CD4-positive, alpha-beta T cell (primary cell): ENCODE results near the gene GATD1. TPM values are rescaled to one million over a fixed set of nuclear protein-coding genes. Genes with fewer than 3 reads are reported as not detected.

Experiments
- ATAC-seq: fragments of 200-7000 bp; cut with Tn5 transposase; one replicate; pipeline ENCODE4 v1.10.0; 2022; ENCODE audit warnings: mild to moderate bottlenecking; ENCODE audit not compliant: poor library complexity
- CTCF ChIA-PET: fragments of 350-600 bp; sonication (Branson Sonifier 250); formaldehyde crosslinking; loops from one replicate; lab custom pipeline; 2021; ENCODE audit warnings: antibody characterized with exemption, inconsistent platforms; lab: Charles Lee
- POLR2A ChIA-PET: fragments of 350-600 bp; sonication (Branson Sonifier 250); formaldehyde crosslinking; loops from one replicate; lab custom pipeline; 2021; ENCODE audit warnings: antibody characterized with exemption, inconsistent platforms; lab: Charles Lee
- DNase-seq, 14 experiments: peaks; one replicate each; pipeline ENCODE4 v3.0.0-alpha.2; 2013 to 2020; ENCODE audit warnings: mixed read lengths in 2 of 14
- H3K27ac ChIP-seq, 2 donors: one replicate each; pipeline versions ENCODE4 v1.5.1 to v1.7.0; 2013; ENCODE audit warnings: low read length in 2 of 2, low read depth in 1 of 2, mild to moderate bottlenecking in 1 of 2
- H3K27me3 ChIP-seq, 2 experiments: 1 replicate in 1 of 2; 2 replicates in 1 of 2; pipeline versions ENCODE4 v1.6.1 to v1.7.0; 2013; ENCODE audit warnings: low read length in 2 of 2, control low read depth in 1 of 2, mild to moderate bottlenecking in 1 of 2, moderate library complexity in 1 of 2; ENCODE audit not compliant: insufficient read depth in 2 of 2, control insufficient read depth in 1 of 2
- H3K36me3 ChIP-seq: one replicate; pipeline ENCODE4 v1.6.1; 2013; ENCODE audit warnings: low read length, control low read depth; ENCODE audit not compliant: insufficient read depth
- H3K4me1 ChIP-seq: one replicate; pipeline ENCODE4 v1.6.1; 2013; ENCODE audit warnings: low read length, control low read depth; ENCODE audit not compliant: insufficient read depth
- H3K4me3 ChIP-seq: one replicate; pipeline ENCODE4 v1.5.1; 2013; ENCODE audit warnings: mild to moderate bottlenecking, low read length, moderate library complexity
- H3K9me3 ChIP-seq, 2 experiments: 1 replicate in 1 of 2; 2 replicates in 1 of 2; pipeline versions ENCODE4 v1.6.1 to v1.7.0; 2013; ENCODE audit warnings: low read length in 2 of 2, mild to moderate bottlenecking in 2 of 2, control low read depth in 1 of 2, moderate library complexity in 1 of 2; ENCODE audit not compliant: control insufficient read depth in 1 of 2, insufficient read depth in 1 of 2
- H3K27ac Mint-ChIP-seq: one replicate; pipeline ENCODE4 v1.8.0; 2020; ENCODE audit warnings: mixed read lengths
- H3K27me3 Mint-ChIP-seq: one replicate; pipeline ENCODE4 v1.8.0; 2021; ENCODE audit warnings: mixed read lengths
- H3K36me3 Mint-ChIP-seq: one replicate; pipeline ENCODE4 v1.8.0; 2021; ENCODE audit warnings: low read depth, mixed read lengths
- H3K4me1 Mint-ChIP-seq: one replicate; pipeline ENCODE4 v1.8.0; 2021; ENCODE audit warnings: low read depth, mixed read lengths
- H3K4me3 Mint-ChIP-seq: one replicate; pipeline ENCODE4 v1.8.0; 2020; ENCODE audit warnings: mild to moderate bottlenecking, mixed read lengths
- H3K9me3 Mint-ChIP-seq: one replicate; pipeline ENCODE4 v1.8.0; 2020; ENCODE audit warnings: mixed read lengths
- CTCF ChIP-seq: fragments of 200-600 bp; IDR thresholded peaks from one replicate; pipeline ENCODE4 v1.8.0; 2022; ENCODE audit warnings: antibody characterized with exemption, mild to moderate bottlenecking
- intact Hi-C, 2 experiments: fragments of 100-400 bp; cut with DNase I in 1 of 2; cut with micrococcal nuclease in 1 of 2; formaldehyde crosslinking; loops; one replicate each; pipeline versions ENCODE4 v1.15.1 to v1.9.0; 2023 to 2025; cut with DNase I, micrococcal nuclease
- total RNA-seq, 174 experiments: library from RNA in 2 of 174; stranded (reverse) in 2 of 174; gene quantifications; one replicate each; pipeline ENCODE4 v1.2.3 and lab custom pipeline; 2021 to 2026

GATD1 gene
- total RNA-seq, 2 experiments from 2014 or later = 14.7 to 16.1 TPM

DNA sequence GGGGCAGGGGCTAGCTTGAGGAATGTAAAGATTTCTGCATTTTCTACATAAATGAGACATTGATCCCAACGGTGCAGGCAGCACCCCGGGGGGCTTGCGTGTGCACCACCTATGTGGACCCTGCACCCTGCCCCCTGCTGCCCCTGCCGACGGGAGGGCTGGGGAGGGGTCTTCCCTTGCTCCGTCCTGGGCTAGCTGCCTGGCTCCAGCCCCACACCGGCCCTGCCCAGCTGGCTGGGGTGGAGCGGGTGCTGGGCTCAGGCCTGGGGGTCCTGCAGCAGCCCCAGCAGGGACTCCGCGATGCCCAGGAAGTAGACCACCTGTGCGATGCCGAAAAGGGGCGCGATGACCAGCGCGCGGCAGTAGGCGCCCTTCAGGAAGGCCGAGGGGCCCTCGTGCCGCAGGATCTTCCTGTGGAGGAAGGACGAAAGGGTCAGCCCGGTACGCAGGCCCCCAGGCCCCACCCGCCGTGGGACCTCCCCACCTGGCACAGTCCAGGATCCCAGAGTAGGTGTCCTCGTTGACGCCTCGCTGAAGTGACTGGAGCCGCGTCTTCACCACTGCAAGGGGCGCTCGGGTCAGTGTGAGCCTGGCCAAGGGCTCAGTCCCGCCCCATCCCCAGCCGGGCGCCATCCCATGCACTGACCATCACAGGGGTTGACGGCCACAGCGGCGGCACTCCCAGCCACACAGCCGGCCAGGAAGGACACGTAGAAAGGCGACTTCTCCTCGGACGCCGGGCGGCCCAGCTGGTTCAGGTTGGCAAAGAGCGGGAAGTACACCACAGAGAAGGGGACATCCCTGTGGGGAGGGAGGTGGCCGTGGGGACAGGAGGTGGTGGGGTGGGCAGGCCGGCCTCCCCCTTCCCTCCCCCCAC, 14.6 kb upstream of the GATD1 start:
- Histone ChIP-seq H3K4me3 (no peak overlapping the region), H3K27me3 (peaks cover 0 to 5% of the 10 kb centered on the region in 2 experiments), H3K36me3 (peaks cover 29% of the 10 kb centered on the region), H3K4me1 (peaks cover 46% of the 10 kb centered on the region), H3K27ac (no peak overlapping the region), H3K9me3 (peaks cover 0 to 5% of the 10 kb centered on the region in 2 experiments)
- H3K27ac Mint-ChIP-seq = no peak overlapping the region
- CTCF ChIA-PET = no interaction called here
- H3K4me1 Mint-ChIP-seq = peaks cover 11% of the 10 kb centered on the region
- POLR2A ChIA-PET = interaction anchor here (0.7 kb wide), 1 partner anchor 18 kb away, joined by 3 read pairs; the partner anchor contains the start of gene RPLP2
- H3K9me3 Mint-ChIP-seq = no peaks in the 10 kb centered on the region
- TF ChIP-seq CTCF = no peak
- H3K27me3 Mint-ChIP-seq = no peaks in the 10 kb centered on the region
- no peak for DNase-seq
- H3K4me3 Mint-ChIP-seq = peak overlapping the region; percentile 56
- intact Hi-C loops = no loop called here
- ATAC-seq = no peak
- H3K36me3 Mint-ChIP-seq = peaks cover 10% of the 10 kb centered on the region

GRCh38 chr11:790721-791564, 13.7 kb upstream of the GATD1 start:
- intact Hi-C loops = no loop called here
- no peak for DNase-seq
- H3K9me3 Mint-ChIP-seq = no peaks in the 10 kb centered on the region
- H3K4me3 Mint-ChIP-seq = no peak overlapping the region
- Histone ChIP-seq H3K4me1 (peaks cover 37% of the 10 kb centered on the region), H3K36me3 (peaks cover 29% of the 10 kb centered on the region), H3K27me3 (peaks cover 0 to 5% of the 10 kb centered on the region in 2 experiments), H3K4me3 (no peak overlapping the region), H3K27ac (no peak overlapping the region), H3K9me3 (peaks cover 0 to 5% of the 10 kb centered on the region in 2 experiments)
- no peak overlapping the region for H3K27ac Mint-ChIP-seq
- no peak for ATAC-seq
- H3K4me1 Mint-ChIP-seq = peaks cover 2% of the 10 kb centered on the region
- TF ChIP-seq CTCF = no peak
- ChIA-PET POLR2A (interaction anchor here (0.7 kb wide), 1 partner anchor 19 kb away, joined by 3 read pairs; the partner anchor contains the start of gene RPLP2), CTCF (no interaction called here)
- H3K36me3 Mint-ChIP-seq = peaks cover 6% of the 10 kb centered on the region
- no peaks in the 10 kb centered on the region for H3K27me3 Mint-ChIP-seq

GRCh38 chr11:789943-790342, 12.7 kb upstream of the GATD1 start, which contains the start of gene CEND1:
Gene CEND1 (minus strand): TSS chr11:790090. CDS start chr11:788576, 1,514 bp downstream.
- intact Hi-C loops = no loop called here
- DNase-seq = peak in 5 of 14 experiments; percentile 35 to 72 (median 47)
- Mint-ChIP-seq H3K27me3 (no peaks in the 10 kb centered on the region), H3K9me3 (no peaks in the 10 kb centered on the region), H3K4me3 (no peak within 1 kb of the TSS), H3K36me3 (peaks cover 4% of the 10 kb centered on the region), H3K4me1 (no peaks in the 10 kb centered on the region), H3K27ac (no peak within 1 kb of the TSS)
- Histone ChIP-seq H3K9me3 (peaks cover 0 to 5% of the 10 kb centered on the region in 2 experiments), H3K27ac (no peak within 1 kb of the TSS), H3K36me3 (peaks cover 29% of the 10 kb centered on the region), H3K4me3 (no peak within 1 kb of the TSS), H3K4me1 (peaks cover 27% of the 10 kb centered on the region), H3K27me3 (peaks cover 0 to 5% of the 10 kb centered on the region in 2 experiments)
- ChIA-PET POLR2A (interaction anchor here (1.4 kb wide), 1 partner anchor 15 kb away, joined by 3 read pairs; the partner anchor contains the start of gene PIDD1), CTCF (no interaction called here)
- TF ChIP-seq CTCF = no peak
- peak; percentile 62 for ATAC-seq
